Stimulated activated CD4-positive, alpha-beta T cell treated with anti-CD3 and anti-CD28 coated beads, Interleukin-1b, Interleukin-23, amount 100 ng/mL, for 24 hours (primary cell): ENCODE results near the gene NARS2.

Experiments used
- DNase-seq, 4 experiments: peaks; one replicate each; pipeline ENCODE4 v3.0.0-alpha.2; 2020; ENCODE audit warnings: low read depth in 4 of 4, low spot score in 1 of 4

Gene NARS2

DNA sequence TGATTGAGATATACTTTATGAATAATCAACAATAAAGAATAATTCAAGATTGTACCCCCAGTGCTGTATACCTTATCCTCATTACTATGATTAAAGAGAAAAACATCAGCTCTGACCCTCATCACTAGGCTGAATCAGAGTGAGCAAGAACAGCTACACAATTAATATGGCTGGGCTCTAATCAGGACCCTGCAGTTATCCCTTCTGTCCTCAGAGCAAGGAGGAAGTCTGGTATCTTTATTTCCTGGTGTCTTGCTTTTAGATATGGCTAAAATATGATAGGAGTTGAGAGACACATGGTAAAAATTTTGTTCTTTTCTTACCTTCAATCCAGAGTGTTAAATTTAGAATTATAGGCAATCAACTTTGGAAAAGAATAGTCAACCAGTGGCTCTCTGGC is 128.5 kb downstream of the NARS2 start:
- DNase-seq, result no peak

DNA sequence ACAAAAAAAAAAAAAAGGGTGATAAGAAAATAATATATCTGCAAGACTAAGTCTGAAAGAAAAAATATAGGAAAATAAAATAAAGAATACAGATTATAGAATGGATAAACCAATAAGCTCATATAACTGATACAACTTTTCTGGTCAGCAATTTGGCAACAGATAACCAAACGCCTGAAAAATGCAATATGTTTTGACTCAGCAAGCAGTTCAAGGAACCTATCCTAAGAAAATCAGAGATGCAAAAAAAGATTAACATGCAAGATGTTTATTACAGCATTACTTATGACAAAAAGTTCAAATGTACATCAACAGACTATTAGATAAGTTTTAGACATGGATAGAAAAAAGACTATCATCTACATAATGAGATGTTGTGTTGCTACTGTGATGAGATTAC is 129.9 kb downstream of the NARS2 start:
- no peak for DNase-seq

DNA sequence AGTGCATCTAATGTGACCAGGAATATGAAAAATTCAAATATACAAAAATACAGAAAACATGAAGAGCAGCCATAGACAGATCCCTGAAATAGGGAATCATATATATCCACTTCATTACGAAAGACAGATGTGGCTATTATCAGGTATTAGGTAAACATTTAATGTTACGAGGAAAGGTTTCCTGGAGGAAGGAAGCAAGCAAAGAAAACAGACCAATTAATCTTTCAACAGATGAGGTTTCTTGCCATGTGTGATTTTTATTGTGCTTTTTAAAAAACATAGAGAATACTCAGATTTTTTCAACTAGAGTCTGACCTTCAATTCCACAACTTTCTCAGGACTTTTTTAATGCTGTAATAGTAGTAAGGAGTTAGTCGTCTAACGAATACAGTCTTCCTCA is 132.7 kb downstream of the NARS2 start:
- DNase-seq, result no peak

DNA sequence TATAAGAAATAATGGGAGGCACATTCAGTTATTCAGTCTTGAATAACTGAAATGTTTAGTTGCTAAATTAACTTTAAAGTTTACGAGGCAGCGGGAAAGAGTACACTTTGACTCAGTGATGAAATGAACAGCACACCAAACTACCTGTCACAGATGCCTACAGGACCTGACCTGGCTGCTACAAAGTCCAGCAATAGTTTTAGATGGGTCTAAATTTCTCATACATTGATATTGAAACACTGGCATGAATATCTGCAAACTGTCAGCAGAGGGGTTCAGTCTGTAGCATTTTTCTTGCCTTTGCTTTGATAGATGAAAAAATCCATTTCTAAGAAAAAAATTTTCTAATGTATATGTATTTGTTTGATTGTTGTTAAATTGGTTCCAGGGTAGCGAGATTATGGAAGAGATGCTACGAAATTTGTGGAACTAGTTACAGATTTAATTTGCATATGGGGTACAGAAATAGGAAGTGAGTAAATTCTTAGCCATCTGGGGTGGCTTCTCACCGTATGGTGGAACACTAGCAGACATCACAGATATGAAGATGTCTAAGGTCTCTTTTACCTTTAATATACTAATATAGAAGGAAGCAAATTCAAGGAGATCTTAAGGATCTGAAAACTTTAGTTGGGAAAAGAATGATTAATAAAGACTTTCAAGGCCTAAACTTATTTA is 136.2 kb downstream of the NARS2 start:
- no peak for DNase-seq

DNA sequence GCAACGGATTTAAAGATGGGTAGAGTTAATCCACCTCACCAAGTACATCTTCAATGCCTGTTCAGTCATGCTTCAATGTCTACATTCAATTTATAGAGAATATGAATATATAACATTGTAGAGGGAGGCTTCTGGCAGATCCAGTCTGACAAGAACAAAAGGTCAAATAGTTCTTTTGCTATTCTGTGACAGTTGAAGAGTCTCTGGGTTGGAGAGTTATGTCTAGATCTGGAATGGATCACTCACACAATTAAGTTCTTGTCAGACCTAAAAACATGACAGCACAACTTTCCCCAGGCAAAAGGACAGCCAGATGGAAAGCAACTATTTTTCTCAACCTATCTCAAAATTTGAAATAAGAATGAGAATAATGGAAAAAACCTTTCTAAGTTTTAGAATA is 141.7 kb downstream of the NARS2 start:
- DNase-seq, result no peak

DNA sequence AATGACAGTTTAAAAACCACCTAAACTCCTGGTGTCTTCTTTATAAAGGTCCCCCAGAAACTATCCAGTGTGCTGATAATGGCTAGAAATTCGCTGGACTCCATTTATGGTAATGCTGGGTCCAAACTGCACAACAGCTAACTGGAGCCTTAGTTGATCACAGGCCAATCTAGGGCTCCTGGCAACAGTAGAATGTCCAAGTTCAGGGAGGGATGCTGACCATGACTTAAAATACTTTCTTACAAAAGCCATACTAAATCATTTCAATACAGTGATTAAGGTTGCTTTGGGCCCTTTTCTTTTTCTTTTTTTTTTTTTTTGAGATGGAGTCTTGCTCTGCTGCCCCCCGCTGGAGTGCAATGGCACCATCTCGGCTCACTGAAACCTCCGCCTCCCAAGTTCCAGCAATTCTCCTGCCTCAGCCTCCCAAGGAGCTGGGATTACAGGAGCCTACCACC is 142.6 kb downstream of the NARS2 start:
- DNase-seq, result no peak

DNA sequence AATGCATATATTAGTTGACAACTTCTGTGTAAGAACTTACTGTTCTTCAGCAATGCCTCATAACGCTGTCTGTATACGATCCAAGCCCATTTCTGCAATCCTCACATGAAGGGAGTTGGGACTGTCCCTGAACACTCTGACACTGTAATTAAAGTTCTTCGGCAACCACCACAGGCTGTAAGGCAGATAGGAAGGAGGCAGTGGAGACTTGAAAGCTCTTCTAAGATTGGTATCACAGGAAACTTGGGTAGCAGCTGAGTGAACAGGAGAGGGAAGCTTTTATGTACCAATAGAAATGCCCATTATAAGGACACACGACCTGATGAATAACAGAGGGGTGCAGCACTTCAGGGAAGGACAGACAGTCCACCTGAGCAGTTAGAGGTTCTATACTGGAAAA is 145.0 kb downstream of the NARS2 start:
- no peak for DNase-seq

DNA sequence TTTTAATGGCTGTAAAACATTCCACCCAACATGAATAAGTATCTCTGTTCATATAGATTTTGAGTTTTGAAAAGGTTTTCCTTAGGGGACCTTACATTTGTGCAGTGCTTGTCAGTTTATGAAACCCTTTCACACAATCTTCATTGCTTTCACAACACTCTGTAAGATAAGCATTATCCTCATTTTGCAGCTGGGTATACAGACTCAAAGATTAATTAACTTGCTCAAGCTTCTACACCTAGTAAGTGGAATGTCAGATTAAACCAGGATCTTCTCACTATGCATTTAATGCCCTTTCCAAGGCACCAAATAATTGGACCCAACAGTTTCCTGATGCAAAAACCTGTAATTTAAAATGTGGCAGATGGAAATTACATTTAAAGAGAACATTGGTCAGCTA is 145.5 kb downstream of the NARS2 start:
- no peak for DNase-seq

DNA sequence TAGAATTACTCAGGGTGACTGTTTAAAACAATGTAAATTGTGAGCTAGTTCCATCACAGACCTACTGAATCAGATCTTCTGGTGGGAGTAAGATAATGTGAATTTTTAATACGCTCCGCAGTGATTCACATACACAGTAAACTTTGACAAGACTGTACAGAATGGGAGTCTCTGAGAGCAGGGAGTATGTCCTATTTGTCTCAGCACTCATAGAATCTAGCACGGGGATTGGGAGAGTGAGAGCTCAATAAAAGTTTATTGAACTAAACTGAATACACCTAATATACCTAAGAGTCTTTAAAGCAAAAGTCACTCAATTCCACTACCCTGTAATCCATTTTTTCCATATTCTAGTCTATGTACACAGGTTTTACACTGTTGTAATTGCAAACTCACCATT is 145.9 kb downstream of the NARS2 start:
- no peak for DNase-seq

DNA sequence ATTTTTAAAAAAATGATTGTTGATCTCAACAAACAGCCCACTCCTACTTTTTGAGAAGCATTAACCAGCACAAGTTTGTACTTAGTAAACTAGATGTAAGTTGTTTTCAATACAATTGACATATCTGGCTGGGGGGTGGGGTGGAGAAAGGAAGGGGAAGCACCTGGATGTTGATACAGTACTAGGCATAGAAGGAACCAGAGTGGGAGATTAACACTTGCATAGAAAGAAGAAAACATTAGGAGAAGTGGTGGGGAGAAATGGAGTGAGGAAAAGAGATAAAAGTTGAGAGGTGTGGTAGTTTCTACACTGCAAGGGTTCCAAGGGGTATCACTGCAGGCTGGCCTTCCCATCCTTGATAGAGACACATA is 146.4 kb downstream of the NARS2 start:
- DNase-seq, result no peak

DNA sequence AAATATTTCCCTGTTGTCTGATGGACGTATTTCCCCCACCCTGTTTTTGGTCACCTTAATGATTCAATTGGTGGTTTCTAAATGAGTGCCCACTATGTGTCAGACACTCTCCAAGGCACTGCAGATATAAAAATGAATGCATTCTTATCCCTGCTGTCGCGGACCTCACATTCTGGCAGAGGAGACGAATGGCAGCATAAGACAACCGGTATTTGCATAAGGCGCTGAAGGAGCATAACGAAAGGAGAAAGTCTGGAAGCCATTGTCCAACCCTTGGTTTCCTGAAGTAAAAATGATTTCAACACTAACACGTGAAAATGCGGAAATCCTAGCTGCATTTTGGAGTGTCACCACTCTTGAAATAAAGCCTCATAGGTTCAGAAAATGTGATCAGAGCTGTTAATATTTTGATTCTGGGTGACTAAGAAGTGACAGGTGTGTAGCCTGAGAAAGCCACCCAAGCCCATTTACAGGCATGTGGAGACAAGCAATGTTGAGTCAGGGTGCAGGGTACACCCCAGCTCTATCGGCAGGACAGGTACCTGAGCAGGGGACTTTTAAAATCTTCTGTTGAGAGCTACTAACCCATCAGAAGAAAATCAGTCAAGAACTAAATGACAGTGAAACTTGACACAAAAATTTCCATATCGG is 146.9 kb downstream of the NARS2 start:
- DNase-seq, result no peak

DNA sequence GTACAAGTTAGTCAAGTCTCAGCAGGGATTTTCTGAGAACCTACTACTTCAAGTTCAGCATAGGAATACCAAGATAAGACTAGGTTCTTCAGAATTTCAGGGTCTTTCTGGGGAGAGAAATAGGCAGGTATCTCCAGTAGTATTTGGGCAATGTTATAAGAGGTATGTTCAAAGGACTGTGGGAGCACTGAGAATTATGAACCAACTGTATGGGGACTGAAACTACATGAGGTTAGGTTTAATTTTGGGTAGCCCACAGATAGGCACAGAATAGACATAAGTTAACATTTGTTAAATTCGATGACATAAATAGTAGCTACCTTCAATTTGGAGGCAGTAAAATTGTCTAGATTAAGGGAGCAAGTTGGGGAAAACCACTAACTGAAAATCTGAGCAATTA is 147.8 kb downstream of the NARS2 start:
- DNase-seq, result no peak

DNA sequence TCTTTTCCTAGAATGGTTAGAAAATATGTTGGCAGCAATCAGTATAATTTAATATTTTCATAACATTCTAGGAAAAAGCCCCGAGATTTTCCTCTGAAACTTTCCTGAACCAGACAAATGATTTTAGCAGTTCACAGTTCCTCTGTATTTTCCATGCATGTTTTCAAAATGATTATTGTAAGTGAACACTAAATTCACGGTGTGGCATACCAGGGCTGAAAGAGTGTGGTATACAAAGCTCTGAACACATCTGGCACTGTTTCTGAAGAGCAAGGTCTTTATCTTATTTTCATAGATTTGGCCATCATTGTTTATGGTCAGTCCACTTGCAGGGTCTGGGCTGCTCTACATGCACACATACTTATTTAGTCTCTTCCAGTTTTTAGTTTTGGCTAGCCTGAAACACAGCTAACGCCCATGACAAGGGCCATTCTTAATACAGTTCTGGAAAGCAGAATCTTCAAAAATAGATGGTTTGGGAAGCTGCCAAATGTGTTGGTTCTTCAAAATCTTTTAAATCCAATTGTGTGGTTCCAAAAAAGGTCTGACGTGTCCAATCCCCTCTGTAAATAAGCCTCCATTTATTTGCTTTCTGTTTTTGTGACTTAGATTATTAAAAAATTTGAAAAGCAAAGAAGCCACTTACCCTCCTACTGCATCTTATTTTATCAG is 149.1 kb downstream of the NARS2 start:
- DNase-seq, result no peak

DNA sequence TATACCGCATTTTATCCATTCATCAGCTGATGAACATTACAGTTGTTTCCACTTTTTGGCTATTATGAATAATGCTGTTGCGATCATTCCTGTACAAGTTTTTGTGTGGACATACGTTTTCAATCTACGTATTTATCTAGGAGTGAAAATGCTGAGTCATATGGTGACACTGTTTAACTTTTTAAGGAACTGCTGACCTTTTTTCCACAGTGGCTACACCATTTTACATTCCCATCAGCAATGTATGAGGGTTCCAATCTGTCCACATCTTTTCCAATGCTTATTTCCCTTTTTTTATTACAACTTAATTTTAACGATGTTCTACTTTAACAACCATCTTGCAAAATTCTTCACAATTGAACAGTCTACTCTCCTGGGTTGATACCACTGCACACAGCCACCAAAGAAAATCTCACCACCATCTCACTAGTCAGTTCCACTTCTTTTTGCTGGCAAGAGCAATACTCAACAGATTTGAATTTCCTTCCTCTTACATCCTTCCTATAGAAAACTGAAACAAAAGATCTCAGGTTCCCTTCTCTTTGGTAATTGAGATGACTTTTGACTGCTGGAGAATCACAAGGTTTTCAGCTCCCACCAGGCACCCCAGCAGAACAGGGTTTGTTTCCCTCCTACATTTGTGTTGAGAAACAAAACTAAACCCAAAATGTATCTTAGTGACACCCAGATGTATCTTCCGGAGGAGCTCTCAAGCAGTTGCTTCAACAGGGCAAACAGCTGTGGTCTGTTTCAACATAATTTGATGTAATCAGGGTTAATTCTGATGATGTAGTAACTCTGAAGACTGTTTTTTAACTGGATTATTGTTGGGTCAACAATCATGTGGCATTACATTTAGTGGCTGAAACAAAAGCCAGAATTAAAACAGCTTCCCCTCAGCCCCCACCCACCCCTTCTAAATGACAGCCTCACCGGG is 150.1 kb downstream of the NARS2 start:
- DNase-seq, result no peak

DNA sequence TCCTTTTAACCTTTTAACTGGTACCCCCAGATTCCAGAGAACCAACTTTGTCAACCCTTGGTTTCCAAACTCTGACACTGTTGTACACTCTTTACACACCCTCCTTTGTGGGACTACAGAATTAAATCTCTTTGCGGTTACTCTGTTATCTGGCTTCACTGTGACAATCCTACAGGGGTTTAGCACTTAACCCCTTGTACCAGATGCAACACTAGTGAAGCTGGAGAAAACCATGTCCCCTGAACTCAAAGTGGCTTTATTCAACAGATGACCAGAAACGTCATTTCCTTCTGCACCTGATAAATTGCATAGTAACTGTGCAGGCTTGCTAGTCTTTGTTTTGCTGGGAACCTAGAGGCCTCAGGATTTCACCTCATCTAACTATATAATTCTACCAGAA is 151.4 kb downstream of the NARS2 start:
- no peak for DNase-seq

DNA sequence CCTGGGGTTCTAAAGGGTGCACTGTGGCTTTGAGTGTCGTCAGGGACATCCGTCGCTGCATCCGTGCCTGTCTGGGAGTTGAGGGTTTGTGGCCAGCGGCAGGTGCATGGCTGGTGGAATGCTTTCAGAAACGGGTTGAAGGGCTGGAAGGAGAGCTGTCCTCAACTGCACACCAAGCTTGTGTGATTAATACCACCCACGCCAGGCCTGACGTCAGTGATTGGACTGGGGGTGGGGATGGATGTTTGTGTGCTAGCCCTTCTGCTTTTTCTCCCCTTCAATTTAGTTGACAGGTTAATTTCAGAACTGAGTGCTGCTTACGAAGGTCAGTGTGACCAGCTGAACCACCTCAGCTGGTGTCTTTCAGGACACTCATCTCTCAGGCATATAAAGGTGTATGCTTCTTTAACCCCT is 153.9 kb downstream of the NARS2 start:
- peak in 3 of 4 experiments; percentile 5 to 19 (median 19) for DNase-seq

DNA sequence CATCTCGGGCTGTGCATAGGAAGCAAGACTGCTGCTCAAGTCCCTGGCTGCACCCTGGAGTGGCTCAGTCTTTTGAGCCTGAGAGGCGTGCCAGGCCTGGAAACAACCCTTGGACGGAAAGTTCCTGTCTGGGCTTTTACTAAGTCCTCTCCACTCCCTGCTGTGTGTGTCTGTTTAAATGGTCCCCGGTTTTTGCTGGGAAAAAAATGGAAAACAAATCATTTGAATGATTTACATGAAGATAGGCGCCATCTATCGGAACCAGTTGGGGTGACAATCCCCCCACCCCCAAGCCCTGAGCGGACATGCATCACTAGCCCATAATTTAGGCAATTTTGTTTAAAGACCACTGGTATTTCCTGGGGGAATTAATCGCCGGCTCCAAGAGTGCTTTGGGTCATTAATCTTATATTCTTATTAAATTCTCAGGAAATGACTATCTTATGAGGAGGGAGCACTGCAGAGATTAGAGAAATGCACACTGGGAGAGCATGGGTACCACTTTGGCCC is 154.4 kb downstream of the NARS2 start:
- peak in 1 of 4 experiments; percentile 7 for DNase-seq

DNA sequence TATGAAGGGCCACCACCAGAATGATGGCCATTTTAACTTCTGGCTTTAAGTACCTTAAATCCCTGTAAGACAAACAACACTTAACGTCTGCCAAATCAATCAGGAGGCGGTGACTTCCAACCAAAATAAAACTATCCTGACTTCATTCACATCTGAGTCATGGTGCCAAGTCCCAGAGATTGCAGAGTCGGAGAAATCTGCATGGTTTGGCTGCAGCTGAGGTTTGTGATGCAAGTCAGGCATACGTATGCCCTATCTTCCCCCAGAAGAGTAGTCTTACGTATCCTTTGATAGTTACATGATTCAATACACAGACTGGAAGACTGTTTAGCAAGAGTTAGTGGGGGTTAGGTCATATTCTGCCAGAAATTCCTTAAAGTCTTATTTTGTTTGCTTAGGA is 155.3 kb downstream of the NARS2 start:
- no peak for DNase-seq

DNA sequence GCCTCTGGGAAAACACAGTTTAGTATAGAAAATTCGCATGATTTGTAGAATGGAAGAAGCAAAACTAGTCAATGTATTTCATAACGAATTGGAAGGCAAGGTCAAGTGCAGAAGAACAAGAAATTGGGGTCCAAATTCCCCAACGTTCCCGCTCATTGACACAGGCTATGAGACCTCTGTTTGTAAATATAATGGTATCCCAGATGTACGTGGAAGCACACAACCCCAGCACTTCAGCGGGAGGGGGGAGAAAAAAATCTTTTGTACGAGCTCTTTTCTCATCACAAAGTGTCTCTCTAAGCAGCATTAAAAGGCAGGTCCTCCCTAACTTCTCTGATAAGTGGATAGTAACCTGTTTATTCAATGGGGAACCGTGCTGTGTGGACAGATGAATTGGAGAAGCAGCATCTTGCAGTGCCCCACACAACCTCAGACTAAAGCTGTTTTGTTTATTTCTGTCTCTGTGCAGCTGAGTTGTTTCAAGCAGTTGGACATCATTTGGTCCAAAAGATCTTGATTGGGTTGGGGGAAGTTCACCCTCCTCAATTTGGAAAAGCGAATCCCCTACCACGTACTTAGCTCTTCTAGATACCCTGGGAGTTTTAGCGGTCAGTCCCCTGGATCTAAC is 156.0 kb downstream of the NARS2 start:
- DNase-seq, result no peak

DNA sequence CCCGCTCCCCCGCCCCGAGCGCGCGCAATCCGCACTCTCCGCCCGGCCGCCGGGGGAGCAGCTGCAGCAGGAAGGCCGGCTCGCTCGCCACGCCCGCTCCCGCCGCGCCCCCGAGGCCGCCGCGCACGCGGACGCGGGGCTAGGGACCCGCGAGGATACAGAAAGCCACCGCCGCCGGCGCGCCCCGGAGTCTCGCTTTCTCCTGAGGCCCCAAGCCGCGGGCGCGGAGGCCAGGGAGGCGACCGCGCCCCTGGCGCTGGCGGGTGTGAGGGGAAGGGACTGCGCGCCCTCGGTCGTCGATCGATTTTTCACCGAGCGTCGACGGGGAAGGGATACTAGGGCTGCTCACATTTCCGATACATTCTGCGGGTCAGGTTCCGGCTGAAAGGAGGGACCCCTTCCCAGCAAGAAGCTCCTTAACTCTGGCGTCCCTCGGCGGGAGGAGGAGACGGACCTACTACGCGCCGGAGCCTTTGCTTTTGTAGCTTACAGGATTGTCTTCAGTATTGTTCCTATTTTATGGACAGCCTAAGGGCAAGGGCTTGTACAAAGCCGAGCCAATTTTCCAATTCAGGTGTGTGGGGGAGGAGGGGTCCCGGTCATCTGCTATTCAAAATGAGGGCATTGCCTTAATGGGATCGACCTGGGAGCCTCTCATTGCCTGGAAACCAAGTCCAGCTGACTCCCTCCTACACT is 156.6 kb downstream of the NARS2 start:
- DNase-seq, result peak; percentile 33 to 68 (median 44)
